Body of pancreas (tissue), 4 donors: ENCODE data around the gene C2. TPM values are rescaled to one million over a fixed set of nuclear protein-coding genes. Genes with fewer than 3 reads are reported as not detected.
A peak's percentile ranks its signal among the peaks of the same experiment; 100 is the strongest.

Source experiments
- ATAC-seq: fragments of 150-250 bp; one replicate; pipeline ENCODE4 v1.9.1; 2016
- DNase-seq, 4 donors: peaks; one replicate each; pipeline ENCODE4 v3.0.0-alpha.2; 2019
- H3K27ac ChIP-seq, 4 donors: fragments of 200-600 bp; sonication (generic); 1 replicate in 3 of 4; 2 replicates in 1 of 4; pipeline versions ENCODE4 v1.5.1 to v1.6.1; 2016 to 2019; ENCODE audit warnings: mild to moderate bottlenecking in 1 of 4, mixed read lengths in 1 of 4, moderate library complexity in 1 of 4
- H3K27me3 ChIP-seq, 2 donors: fragments of 200-600 bp; sonication (generic); one replicate each; pipeline ENCODE4 v1.6.0; 2016; ENCODE audit warnings: mild to moderate bottlenecking in 1 of 2
- H3K36me3 ChIP-seq, 2 donors: fragments of 200-600 bp; sonication (generic); replicated peaks in 1 of 2; 2 replicates each; pipeline ENCODE4 v1.5.1; 2016; ENCODE audit warnings: low read depth in 2 of 2; ENCODE audit not compliant: insufficient read depth in 1 of 2
- H3K4me1 ChIP-seq: fragments of 200-600 bp; sonication (generic); one replicate; pipeline ENCODE4 v1.6.0; 2016
- H3K4me3 ChIP-seq, 2 donors: fragments of 200-600 bp; sonication (generic); 1 replicate in 1 of 2; 2 replicates in 1 of 2; pipeline ENCODE4 v1.5.1; 2016 to 2019
- H3K9me3 ChIP-seq, 3 donors: fragments of 200-600 bp; sonication (generic); 1 replicate in 2 of 3; 2 replicates in 1 of 3; pipeline ENCODE4 v1.5.1; 2016
- POLR2A ChIP-seq, 3 donors: fragments of 450-650 bp; IDR thresholded peaks; one replicate each; pipeline ENCODE4 v1.6.1; 2016; ENCODE audit warnings: antibody characterized with exemption in 3 of 3, mild to moderate bottlenecking in 2 of 3
- WGBS, 2 donors: methylation state at CpG; one replicate each; pipeline ENCODE4 v1.1.5; 2017; 5-methylcytosine and 5-hydroxymethylcytosine counted together
- intact Hi-C: fragments of 100-400 bp; cut with DNase I; formaldehyde crosslinking; loops from one replicate; pipeline ENCODE4 v1.15.1; 2023
- total RNA-seq, 2 donors: library from RNA; depleted of rRNA; stranded (reverse); fragments of >200 nt; gene quantifications; one replicate each; pipeline ENCODE4 v1.1.0, GENCODE V29; 2016
- TF ChIP-seq, protein P1 (sequence below), 7 experiments: fragments of 450-650 bp in 4 of 7; fragments of 200-600 bp in 3 of 7; sonication (generic) in 3 of 7; IDR thresholded peaks; one replicate each; pipeline ENCODE4 v1.5.1; 2016 to 2019; ENCODE audit warnings: antibody characterized with exemption in 7 of 7

C2 gene
- total RNA-seq, 2 donors from 2014 or later: 1.3 TPM

DNA sequence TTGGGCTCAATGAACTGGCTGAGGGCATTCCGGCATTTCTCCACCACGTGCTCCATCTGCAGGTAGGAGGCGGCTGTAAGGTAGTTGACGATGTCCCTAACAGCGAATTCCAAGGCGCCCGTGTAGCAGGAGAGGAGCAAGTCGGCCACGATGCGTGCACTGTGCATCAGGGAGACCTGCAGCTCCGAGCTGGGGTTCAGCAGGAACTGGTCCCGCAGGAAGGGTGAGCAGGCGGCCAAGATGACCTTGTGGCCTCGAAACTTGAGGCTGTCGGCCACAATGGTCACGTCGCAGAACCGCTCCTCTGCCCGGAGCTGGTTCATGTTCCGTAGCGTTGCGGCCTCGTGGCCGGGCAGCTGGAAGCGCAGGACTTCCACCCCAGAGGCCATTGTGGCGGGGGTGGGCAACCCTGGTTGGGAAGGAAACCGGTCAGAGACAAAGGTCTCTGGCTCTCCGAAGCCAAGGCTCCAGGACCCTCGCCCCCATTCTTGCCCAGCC, 26.6 kb upstream of the C2 start:
- no peaks in the 10 kb centered on the region for H3K27me3 ChIP-seq
- no peaks in the 10 kb centered on the region for H3K36me3 ChIP-seq
- peak overlapping the region in 1 of 2 donors; percentile 22 for H3K4me3 ChIP-seq
- H3K9me3 ChIP-seq: no peaks in the 10 kb centered on the region
- peaks cover 42% of the 10 kb centered on the region for H3K4me1 ChIP-seq
- no peak for ATAC-seq
- intact Hi-C loops: no loop called here
- peak overlapping the region; percentile 65 to 85 (median 82) for H3K27ac ChIP-seq
- peak in 1 of 3 donors; percentile 32 for TF ChIP-seq POLR2A (IDR thresholded peaks at IDR 0.05)
- TF ChIP-seq, protein P1, sequence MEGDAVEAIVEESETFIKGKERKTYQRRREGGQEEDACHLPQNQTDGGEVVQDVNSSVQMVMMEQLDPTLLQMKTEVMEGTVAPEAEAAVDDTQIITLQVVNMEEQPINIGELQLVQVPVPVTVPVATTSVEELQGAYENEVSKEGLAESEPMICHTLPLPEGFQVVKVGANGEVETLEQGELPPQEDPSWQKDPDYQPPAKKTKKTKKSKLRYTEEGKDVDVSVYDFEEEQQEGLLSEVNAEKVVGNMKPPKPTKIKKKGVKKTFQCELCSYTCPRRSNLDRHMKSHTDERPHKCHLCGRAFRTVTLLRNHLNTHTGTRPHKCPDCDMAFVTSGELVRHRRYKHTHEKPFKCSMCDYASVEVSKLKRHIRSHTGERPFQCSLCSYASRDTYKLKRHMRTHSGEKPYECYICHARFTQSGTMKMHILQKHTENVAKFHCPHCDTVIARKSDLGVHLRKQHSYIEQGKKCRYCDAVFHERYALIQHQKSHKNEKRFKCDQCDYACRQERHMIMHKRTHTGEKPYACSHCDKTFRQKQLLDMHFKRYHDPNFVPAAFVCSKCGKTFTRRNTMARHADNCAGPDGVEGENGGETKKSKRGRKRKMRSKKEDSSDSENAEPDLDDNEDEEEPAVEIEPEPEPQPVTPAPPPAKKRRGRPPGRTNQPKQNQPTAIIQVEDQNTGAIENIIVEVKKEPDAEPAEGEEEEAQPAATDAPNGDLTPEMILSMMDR (IDR thresholded peaks at IDR 0.05): no peak
- DNase-seq: peak; percentile 38 to 45 (median 40)
- 13 to 23% methylated on average over 3 to 29 of the region's 29 CpGs for WGBS, 2 donors

DNA sequence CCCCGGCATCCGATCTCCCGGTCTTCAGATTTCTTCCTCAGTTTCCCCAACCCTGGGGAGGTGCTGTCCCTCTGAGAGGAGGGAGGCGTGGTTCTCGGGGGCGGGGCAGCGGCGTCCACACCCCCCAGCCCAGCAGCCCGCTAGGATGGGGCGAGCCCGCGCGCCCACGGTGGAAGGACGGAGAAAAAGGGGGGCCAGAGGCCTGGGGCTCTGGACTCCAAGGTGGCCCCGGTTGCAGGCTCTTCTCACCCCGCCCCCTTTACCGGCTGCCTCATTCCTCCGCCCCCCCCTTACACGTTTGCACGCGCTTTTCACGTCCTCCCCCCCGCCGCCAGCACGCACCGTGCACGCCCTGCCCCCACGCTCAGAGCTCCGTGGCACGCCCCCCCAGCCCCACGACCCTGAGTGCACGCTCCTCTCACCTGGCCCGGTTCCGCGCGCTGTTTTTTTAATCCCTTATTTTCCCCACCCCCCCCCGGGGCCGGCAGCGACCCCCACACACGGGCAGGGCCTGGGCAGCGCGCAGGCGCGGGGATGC, 26.0 kb upstream of the C2 start:
- Histone ChIP-seq H3K27me3 (no peaks in the 10 kb centered on the region), H3K27ac (peak overlapping the region; percentile 65 to 85 (median 82)), H3K4me3 (peak overlapping the region; percentile 22 to 25), H3K36me3 (no peaks in the 10 kb centered on the region), H3K4me1 (peaks cover 38% of the 10 kb centered on the region), H3K9me3 (no peaks in the 10 kb centered on the region)
- ATAC-seq (peak; percentile 12), DNase-seq (peak; percentile 66 to 75 (median 68))
- TF ChIP-seq, protein P1 (IDR thresholded peaks at IDR 0.05): no peak
- no peak for TF ChIP-seq POLR2A (IDR thresholded peaks at IDR 0.05)
- intact Hi-C loops: no loop called here
- 0 to 1% methylated on average over 14 to 23 of the region's 45 CpGs for WGBS, 2 donors

DNA sequence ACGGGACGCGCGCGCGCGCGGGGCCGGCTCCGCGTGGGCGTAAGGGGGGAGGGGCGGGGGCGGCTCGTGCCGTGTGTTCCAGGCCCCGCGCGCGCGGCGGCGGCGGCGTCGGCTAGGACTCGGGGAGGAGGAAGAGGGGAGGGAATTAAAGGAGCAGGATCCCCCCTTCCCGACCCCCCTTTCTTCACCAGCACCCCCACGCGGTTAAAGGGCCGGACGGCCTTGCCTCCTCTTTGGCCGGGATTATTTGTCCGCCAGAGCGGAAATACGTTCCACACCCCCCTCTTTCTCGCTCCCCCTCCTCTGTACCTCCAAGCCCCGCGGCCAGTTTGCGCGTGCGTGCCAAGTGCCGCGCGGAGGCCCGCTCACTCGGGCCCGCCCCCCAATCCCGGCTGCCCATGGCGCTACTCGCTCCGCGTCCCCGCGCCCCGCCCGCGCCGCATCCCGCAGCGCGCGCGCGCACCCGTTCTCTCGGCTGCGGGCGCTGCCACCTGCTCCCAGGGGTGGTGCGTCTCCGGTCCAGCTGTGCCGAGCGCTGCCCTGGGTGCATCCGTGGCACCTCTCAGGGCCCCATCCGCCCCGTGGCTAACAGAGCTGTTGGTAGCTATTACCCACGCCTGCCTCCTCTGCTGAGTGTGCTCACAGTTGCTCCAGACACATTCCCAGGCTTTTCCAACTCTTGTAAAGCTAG, 25.4 kb upstream of the C2 start, which contains the start of gene ZBTB12:
TSS of gene ZBTB12 (minus strand) at position 134 of the 691 bp plus-strand sequence. CDS start 781 bp downstream, outside the sequence.
- no peaks in the 10 kb centered on the region for H3K27me3 ChIP-seq
- H3K36me3 ChIP-seq: no peaks in the 10 kb centered on the region
- H3K9me3 ChIP-seq: no peaks in the 10 kb centered on the region
- peak; percentile 89 to 95 (median 94) for DNase-seq
- WGBS, 2 donors: 0% methylated on average over 10 to 52 of the region's 77 CpGs
- H3K4me3 ChIP-seq: peak within 1 kb of the TSS; percentile 22 to 25
- TF ChIP-seq, protein P1 (IDR thresholded peaks at IDR 0.05): no peak
- peak; percentile 41 to 69 (median 66) for TF ChIP-seq POLR2A (IDR thresholded peaks at IDR 0.05)
- peak within 1 kb of the TSS; percentile 65 to 85 (median 82) for H3K27ac ChIP-seq
- intact Hi-C loops: no loop called here
- peak; percentile 79 for ATAC-seq
- H3K4me1 ChIP-seq: peaks cover 33% of the 10 kb centered on the region

DNA sequence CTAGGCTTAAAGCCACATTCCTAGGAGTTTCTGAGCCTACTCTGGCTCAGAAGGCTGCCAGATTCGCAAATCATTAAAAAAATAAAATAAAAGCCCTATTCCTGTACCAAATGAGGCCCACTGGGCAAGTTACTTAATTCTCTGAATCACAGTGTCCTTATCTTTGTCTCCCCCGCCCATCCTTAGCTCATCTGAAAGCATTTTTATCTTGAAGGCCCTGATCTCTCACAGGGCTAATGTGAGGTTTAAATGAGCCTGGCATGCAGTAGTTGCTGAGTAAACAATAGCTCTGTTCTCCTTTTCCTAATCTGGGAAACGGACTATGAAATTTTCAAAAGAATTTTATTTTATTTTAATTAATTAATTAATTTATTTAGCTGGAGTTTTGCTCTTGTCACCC, 23.6 kb upstream of the C2 start:
- WGBS, 2 donors: 64 to 68% methylated on average over 3 of the region's 3 CpGs
- peaks cover 29% of the 10 kb centered on the region for H3K4me1 ChIP-seq

More for the DNA sequence above, 23.6 kb upstream of the C2 start:
- ATAC-seq (no peak), DNase-seq (no peak)
- no peak for TF ChIP-seq POLR2A (IDR thresholded peaks at IDR 0.05)
- TF ChIP-seq, protein P1 (IDR thresholded peaks at IDR 0.05): no peak
- no peak overlapping the region for H3K27ac ChIP-seq
- intact Hi-C loops: no loop called here
- no peaks in the 10 kb centered on the region for H3K27me3 ChIP-seq
- no peak overlapping the region for H3K4me3 ChIP-seq
- H3K36me3 ChIP-seq: no peaks in the 10 kb centered on the region
- no peaks in the 10 kb centered on the region for H3K9me3 ChIP-seq
